ENCODE results near the gene IL10.

Gene IL10

DNA sequence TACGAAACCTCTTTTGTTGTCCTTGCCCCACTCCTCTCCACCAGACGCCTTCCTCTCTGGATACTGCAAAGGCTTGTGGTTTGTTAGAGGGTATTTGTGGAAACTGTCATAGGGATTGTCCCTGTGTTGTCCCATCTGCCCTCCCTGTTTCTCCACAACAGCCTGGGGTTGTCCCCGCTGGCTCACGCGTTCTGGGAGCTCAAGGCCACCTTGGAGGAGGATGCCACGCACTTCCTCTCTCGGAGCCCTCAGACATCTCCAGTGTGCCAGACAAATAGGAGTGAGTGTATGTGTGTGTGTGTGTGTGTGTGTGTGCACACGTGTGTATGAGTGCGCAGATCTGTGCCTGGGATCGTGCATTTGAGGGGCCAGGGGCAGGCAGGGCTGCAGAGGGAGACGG is 39.3 kb downstream of the IL10 start:
- Histone ChIP-seq H3F3A (ENCODE audit: low read depth) (no peaks in the 10 kb centered on the region; the same call in 1 of the 2 replicates), H3K27me3 (ENCODE audit: insufficient read depth, low read length, poor library complexity, severe bottlenecking) (no peaks in the 10 kb centered on the region), H3K9me3 (ENCODE audit: insufficient read depth, low read depth, low read length) (no peaks in the 10 kb centered on the region), H3K4me3 (ENCODE audit: low read length, poor library complexity, severe bottlenecking) (no peak overlapping the region), H3K36me3 (ENCODE audit: insufficient read depth, low read length) (peaks cover 61% of the 10 kb centered on the region; the same call in 1 of the 2 replicates), H2AFZ (ENCODE audit: low read length) (no peak overlapping the region), H3K4me2 (ENCODE audit: low read depth, low read length, poor library complexity, severe bottlenecking) (no peak overlapping the region), H3K79me2 (ENCODE audit: insufficient read depth, low read length) (peaks cover 3% of the 10 kb centered on the region; the same call in 1 of the 2 replicates), H3K4me1 (ENCODE audit: insufficient read depth, low read length, poor library complexity, severe bottlenecking) (peaks cover 40% of the 10 kb centered on the region), H4K20me1 (ENCODE audit: insufficient read depth, low read length, poor library complexity, severe bottlenecking) (peaks cover 4% of the 10 kb centered on the region), H3K9me2 (replicated peaks; ENCODE audit: low read depth, low read length) (no peaks in the 10 kb centered on the region), H3K9ac (ENCODE audit: low read depth, low read length, poor library complexity, severe bottlenecking) (no peak overlapping the region)
- no peak for TF ChIP-seq EZH2phosphoT487 (IDR thresholded peaks at IDR 0.05; ENCODE audit: borderline replicate concordance)
- TF ChIP-seq, protein P1, sequence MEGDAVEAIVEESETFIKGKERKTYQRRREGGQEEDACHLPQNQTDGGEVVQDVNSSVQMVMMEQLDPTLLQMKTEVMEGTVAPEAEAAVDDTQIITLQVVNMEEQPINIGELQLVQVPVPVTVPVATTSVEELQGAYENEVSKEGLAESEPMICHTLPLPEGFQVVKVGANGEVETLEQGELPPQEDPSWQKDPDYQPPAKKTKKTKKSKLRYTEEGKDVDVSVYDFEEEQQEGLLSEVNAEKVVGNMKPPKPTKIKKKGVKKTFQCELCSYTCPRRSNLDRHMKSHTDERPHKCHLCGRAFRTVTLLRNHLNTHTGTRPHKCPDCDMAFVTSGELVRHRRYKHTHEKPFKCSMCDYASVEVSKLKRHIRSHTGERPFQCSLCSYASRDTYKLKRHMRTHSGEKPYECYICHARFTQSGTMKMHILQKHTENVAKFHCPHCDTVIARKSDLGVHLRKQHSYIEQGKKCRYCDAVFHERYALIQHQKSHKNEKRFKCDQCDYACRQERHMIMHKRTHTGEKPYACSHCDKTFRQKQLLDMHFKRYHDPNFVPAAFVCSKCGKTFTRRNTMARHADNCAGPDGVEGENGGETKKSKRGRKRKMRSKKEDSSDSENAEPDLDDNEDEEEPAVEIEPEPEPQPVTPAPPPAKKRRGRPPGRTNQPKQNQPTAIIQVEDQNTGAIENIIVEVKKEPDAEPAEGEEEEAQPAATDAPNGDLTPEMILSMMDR (conservative IDR thresholded peaks at IDR 0.05; ENCODE audit: low read length): no peak

DNA sequence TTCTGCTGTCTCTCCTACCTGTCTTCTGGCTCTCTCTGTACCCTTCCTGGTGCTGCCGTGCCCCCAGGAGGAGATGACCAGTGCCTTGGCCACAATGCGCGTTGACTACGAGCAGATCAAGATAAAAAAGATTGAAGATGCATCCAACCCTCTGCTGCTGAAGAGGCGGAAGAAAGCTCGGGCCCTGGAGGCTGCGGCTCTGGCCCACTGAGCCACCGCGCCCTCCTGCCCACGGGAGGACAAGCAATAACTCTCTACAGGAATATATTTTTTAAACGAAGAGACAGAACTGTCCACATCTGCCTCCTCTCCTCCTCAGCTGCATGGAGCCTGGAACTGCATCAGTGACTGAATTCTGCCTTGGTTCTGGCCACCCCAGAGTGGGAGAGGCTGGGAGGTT is 39.8 kb downstream of the IL10 start:
- no peak overlapping the region for H3K9ac ChIP-seq (ENCODE audit: low read depth, low read length, poor library complexity, severe bottlenecking)
- H3K4me1 ChIP-seq (ENCODE audit: insufficient read depth, low read length, poor library complexity, severe bottlenecking): peaks cover 38% of the 10 kb centered on the region
- TF ChIP-seq EZH2phosphoT487 (IDR thresholded peaks at IDR 0.05; ENCODE audit: borderline replicate concordance): no peak
- TF ChIP-seq, protein P1 (conservative IDR thresholded peaks at IDR 0.05; ENCODE audit: low read length): no peak
- no peaks in the 10 kb centered on the region for H3K27me3 ChIP-seq (ENCODE audit: insufficient read depth, low read length, poor library complexity, severe bottlenecking)
- H3K79me2 ChIP-seq (ENCODE audit: insufficient read depth, low read length): peaks cover 8% of the 10 kb centered on the region; the same call in 1 of the 2 replicates
- H4K20me1 ChIP-seq (ENCODE audit: insufficient read depth, low read length, poor library complexity, severe bottlenecking): peaks cover 5% of the 10 kb centered on the region
- no peak overlapping the region for H3K4me2 ChIP-seq (ENCODE audit: low read depth, low read length, poor library complexity, severe bottlenecking)
- no peak overlapping the region for H3K4me3 ChIP-seq (ENCODE audit: low read length, poor library complexity, severe bottlenecking)
- peaks cover 61% of the 10 kb centered on the region; the same call in 1 of the 2 replicates for H3K36me3 ChIP-seq (ENCODE audit: insufficient read depth, low read length)
- H2AFZ ChIP-seq (ENCODE audit: low read length): no peak overlapping the region
- H3K9me3 ChIP-seq (ENCODE audit: insufficient read depth, low read depth, low read length): no peaks in the 10 kb centered on the region
- no peaks in the 10 kb centered on the region for H3K9me2 ChIP-seq (replicated peaks; ENCODE audit: low read depth, low read length)
- no peaks in the 10 kb centered on the region; the same call in 1 of the 2 replicates for H3F3A ChIP-seq (ENCODE audit: low read depth)

GRCh38 chr1:206729507-206729906 is 42.8 kb downstream of the IL10 start:
- peaks cover 36% of the 10 kb centered on the region for H3K79me2 ChIP-seq (ENCODE audit: insufficient read depth, low read length)
- H3K4me1 ChIP-seq (ENCODE audit: insufficient read depth, low read length, poor library complexity, severe bottlenecking): peaks cover 15% of the 10 kb centered on the region
- peaks cover 48% of the 10 kb centered on the region; the same call in 1 of the 2 replicates for H3K36me3 ChIP-seq (ENCODE audit: insufficient read depth, low read length)
- no peaks in the 10 kb centered on the region for H3K27me3 ChIP-seq (ENCODE audit: insufficient read depth, low read length, poor library complexity, severe bottlenecking)
- no peak overlapping the region for H3K9ac ChIP-seq (ENCODE audit: low read depth, low read length, poor library complexity, severe bottlenecking)
- no peak overlapping the region for H2AFZ ChIP-seq (ENCODE audit: low read length)
- no peak overlapping the region for H3K4me3 ChIP-seq (ENCODE audit: low read length, poor library complexity, severe bottlenecking)
- H4K20me1 ChIP-seq (ENCODE audit: insufficient read depth, low read length, poor library complexity, severe bottlenecking): peaks cover 15% of the 10 kb centered on the region
- no peak overlapping the region for H3K4me2 ChIP-seq (ENCODE audit: low read depth, low read length, poor library complexity, severe bottlenecking)
- H3F3A ChIP-seq (ENCODE audit: low read depth): no peaks in the 10 kb centered on the region
- no peaks in the 10 kb centered on the region for H3K9me2 ChIP-seq (replicated peaks; ENCODE audit: low read depth, low read length)
- TF ChIP-seq, protein P1 (conservative IDR thresholded peaks at IDR 0.05; ENCODE audit: low read length): no peak
- no peak for TF ChIP-seq EZH2phosphoT487 (IDR thresholded peaks at IDR 0.05; ENCODE audit: borderline replicate concordance)
- H3K9me3 ChIP-seq (ENCODE audit: insufficient read depth, low read depth, low read length): no peaks in the 10 kb centered on the region

Data from Loucy (cell line).